ENCODE results near the gene CGB7. TPM values are rescaled to one million over a fixed set of nuclear protein-coding genes. Genes with fewer than 3 reads are reported as not detected.

The CGB7 gene
- not detected in 2 replicates for total RNA-seq (2013; cell fraction: nucleolus; rRNA removed)
- not detected in 2 replicates for total RNA-seq (2014; rRNA removed)
- total RNA-seq (2014; rRNA removed; fragmentation: Illumina TruSeq; extraction: Trizol): not detected in 2 replicates
- not detected in 2 replicates for total RNA-seq (2021)
- 0.09 TPM for polyA plus RNA-seq (2011; ENCODE audit: low read depth)
- not detected in 2 replicates for polyA plus RNA-seq (2011; rRNA removed)
- not detected in 2 replicates for polyA plus RNA-seq (2011; cell fraction: cytosol; rRNA removed)
- 0.20 and 0.24 TPM in 2 replicates for polyA plus RNA-seq (2011; cell fraction: nucleus; rRNA removed)
- not detected in 2 replicates for polyA plus RNA-seq (2012)
- not detected in 2 replicates for polyA plus RNA-seq (2014; fragmentation: Illumina TruSeq; extraction: Trizol)
- not detected for polyA plus RNA-seq (2014; fragmentation: Nextera tagmentation; extraction: Ambion mirVana)
- not detected in 2 replicates for polyA plus RNA-seq (2014; rRNA removed)
- under 1 TPM in 1 of 2 experiments, not detected in 1; 0.06 TPM for polyA plus RNA-seq (2016; fragmentation: Nextera tagmentation; extraction: Ambion mirVana)
- polyA minus RNA-seq (2011; rRNA and poly(A)+ RNA removed): not detected in 2 replicates
- not detected in 2 replicates for polyA minus RNA-seq (2011; cell fraction: cytosol; rRNA and poly(A)+ RNA removed)
- polyA minus RNA-seq (2011; cell fraction: nucleus; rRNA and poly(A)+ RNA removed): not detected in 2 replicates
- not detected for Bru-seq, nascent RNA
- not detected for BruChase-seq, experiment 1, labeled RNA remaining after a 6-hour chase
- not detected for BruChase-seq, experiment 2, labeled RNA remaining after a 2-hour chase
- long read RNA-seq, experiment 1: 0 reads
- long read RNA-seq, experiment 2: 0 reads

- H2AFZ ChIP-seq (ENCODE audit: control insufficient read depth, low read depth, low read length): no peak within 1 kb of the TSS
- no peaks in the 10 kb centered on the region for H3K9me3 ChIP-seq (replicated peaks; ENCODE audit: control insufficient read depth, insufficient read depth, low read length)
- H3K4me2 ChIP-seq (ENCODE audit: control insufficient read depth, insufficient read depth): peak within 1 kb of the TSS; percentile 95; the same call in 1 of the 2 replicates
- POLR2A ChIA-PET: no interaction called here
- H3K4me1 ChIP-seq (ENCODE audit: control insufficient read depth, insufficient read depth, low read length): no peaks in the 10 kb centered on the region
- no peaks in the 10 kb centered on the region for H3K36me3 ChIP-seq (ENCODE audit: control insufficient read depth in 2 of 2, insufficient read depth in 2 of 2, low read length in 1 of 2)
- no peak within 1 kb of the TSS for H3K27ac ChIP-seq (ENCODE audit: control insufficient read depth, insufficient read depth)
- no peak within 1 kb of the TSS for H3K4me3 ChIP-seq
- FAIRE-seq (no peak), ATAC-seq (no peak), DNase-seq (ENCODE audit: low read depth, low spot score) (no peak)
- WGBS (ENCODE audit: insufficient coverage, insufficient replicate concordance, low lambda C conversion rate, missing lambda C conversion rate): 38% methylated on average over 38 of the region's 38 CpGs
- no TSS peak for BruUV-seq (replicated peaks)
- no peaks in the 10 kb centered on the region for H4K20me1 ChIP-seq (ENCODE audit: control insufficient read depth, insufficient read depth)
- CTCF ChIA-PET: interaction anchor here (1.2 kb wide), 1 partner anchor 49 kb away, joined by 3 read pairs; no protein-coding TSS in a partner anchor
- in situ Hi-C loops (cut with MboI): no loop called here
- H3K27me3 ChIP-seq (replicated peaks in 1 of 2; ENCODE audit: control insufficient read depth in 2 of 2, insufficient read depth in 2 of 2, low read length in 1 of 2): peaks cover 3 to 16% of the 10 kb centered on the region in 2 experiments; a peak in 3 of 4 replicates
- SMC1A ChIA-PET (ENCODE audit: uncharacterized antibody, unreplicated experiment): no interaction called here
- H3K79me2 ChIP-seq (ENCODE audit: control insufficient read depth, insufficient read depth, low read length): no peaks in the 10 kb centered on the region
- H3K9ac ChIP-seq (ENCODE audit: control insufficient read depth, insufficient read depth, low read length): no peak within 1 kb of the TSS
- RAD21 ChIA-PET (ENCODE audit: unreplicated experiment): no interaction called here
- intact Hi-C loops (cut with micrococcal nuclease; ENCODE audit: unreplicated experiment): no loop called here
- TF ChIP-seq CBX5 (IDR thresholded peaks at IDR 0.05; ENCODE audit: low read depth): no peak
- TF ChIP-seq, protein P1, sequence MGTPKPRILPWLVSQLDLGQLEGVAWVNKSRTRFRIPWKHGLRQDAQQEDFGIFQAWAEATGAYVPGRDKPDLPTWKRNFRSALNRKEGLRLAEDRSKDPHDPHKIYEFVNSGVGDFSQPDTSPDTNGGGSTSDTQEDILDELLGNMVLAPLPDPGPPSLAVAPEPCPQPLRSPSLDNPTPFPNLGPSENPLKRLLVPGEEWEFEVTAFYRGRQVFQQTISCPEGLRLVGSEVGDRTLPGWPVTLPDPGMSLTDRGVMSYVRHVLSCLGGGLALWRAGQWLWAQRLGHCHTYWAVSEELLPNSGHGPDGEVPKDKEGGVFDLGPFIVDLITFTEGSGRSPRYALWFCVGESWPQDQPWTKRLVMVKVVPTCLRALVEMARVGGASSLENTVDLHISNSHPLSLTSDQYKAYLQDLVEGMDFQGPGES (IDR thresholded peaks at IDR 0.05): no peak
- no peak for TF ChIP-seq ESRRA (IDR thresholded peaks at IDR 0.05; ENCODE audit: low read length)
- TF ChIP-seq, protein P2, sequence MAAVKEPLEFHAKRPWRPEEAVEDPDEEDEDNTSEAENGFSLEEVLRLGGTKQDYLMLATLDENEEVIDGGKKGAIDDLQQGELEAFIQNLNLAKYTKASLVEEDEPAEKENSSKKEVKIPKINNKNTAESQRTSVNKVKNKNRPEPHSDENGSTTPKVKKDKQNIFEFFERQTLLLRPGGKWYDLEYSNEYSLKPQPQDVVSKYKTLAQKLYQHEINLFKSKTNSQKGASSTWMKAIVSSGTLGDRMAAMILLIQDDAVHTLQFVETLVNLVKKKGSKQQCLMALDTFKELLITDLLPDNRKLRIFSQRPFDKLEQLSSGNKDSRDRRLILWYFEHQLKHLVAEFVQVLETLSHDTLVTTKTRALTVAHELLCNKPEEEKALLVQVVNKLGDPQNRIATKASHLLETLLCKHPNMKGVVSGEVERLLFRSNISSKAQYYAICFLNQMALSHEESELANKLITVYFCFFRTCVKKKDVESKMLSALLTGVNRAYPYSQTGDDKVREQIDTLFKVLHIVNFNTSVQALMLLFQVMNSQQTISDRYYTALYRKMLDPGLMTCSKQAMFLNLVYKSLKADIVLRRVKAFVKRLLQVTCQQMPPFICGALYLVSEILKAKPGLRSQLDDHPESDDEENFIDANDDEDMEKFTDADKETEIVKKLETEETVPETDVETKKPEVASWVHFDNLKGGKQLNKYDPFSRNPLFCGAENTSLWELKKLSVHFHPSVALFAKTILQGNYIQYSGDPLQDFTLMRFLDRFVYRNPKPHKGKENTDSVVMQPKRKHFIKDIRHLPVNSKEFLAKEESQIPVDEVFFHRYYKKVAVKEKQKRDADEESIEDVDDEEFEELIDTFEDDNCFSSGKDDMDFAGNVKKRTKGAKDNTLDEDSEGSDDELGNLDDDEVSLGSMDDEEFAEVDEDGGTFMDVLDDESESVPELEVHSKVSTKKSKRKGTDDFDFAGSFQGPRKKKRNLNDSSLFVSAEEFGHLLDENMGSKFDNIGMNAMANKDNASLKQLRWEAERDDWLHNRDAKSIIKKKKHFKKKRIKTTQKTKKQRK (IDR thresholded peaks at IDR 0.05; ENCODE audit: low read depth, low read length): no peak
- TF ChIP-seq SP1 (IDR thresholded peaks at IDR 0.05; ENCODE audit: low read depth, low read length): no peak
- no peak for TF ChIP-seq CHD2 (IDR thresholded peaks at IDR 0.05; ENCODE audit: borderline replicate concordance, low read depth, low read length)
- no peak for TF ChIP-seq RFX5 (IDR thresholded peaks at IDR 0.05; ENCODE audit: low read depth, low read length)
- TF ChIP-seq BCLAF1 (IDR thresholded peaks at IDR 0.05): no peak
- no peak for TF ChIP-seq ZNF24 (IDR thresholded peaks at IDR 0.05)
- TF ChIP-seq SMAD5 (IDR thresholded peaks at IDR 0.05; ENCODE audit: low read depth): no peak
- TF ChIP-seq YBX1 (IDR thresholded peaks at IDR 0.05): no peak
Measured at GRCh38 chr19:49057636-49058234, at the start of gene CGB7. Gene CGB7, minus strand, starts transcription at chr19:49057749. Its CDS starts 2,374 bp downstream, at chr19:49055375.

Measured in GM12878 (cell line).